ENCODE measurements around the gene NEURL3.

NEURL3 gene

GRCh38 chr2:96528700-96529375 lies 23.7 kb upstream of the NEURL3 start:
- TF ChIP-seq CTCF (IDR thresholded peaks at IDR 0.05): no peak
- DNase-seq: peak; percentile 62 to 87
- H3K4me3 ChIP-seq: peak overlapping the region; percentile 60 to 63

GRCh38 chr2:96528006-96528699 lies 23.0 kb upstream of the NEURL3 start:
- peak overlapping the region; percentile 89 to 97 for H3K27ac ChIP-seq
- DNase-seq: peak; percentile 88 to 91
- H3K36me3 ChIP-seq: no peaks in the 10 kb centered on the region
- H3K4me1 ChIP-seq: peaks cover 8 to 59% (median 53%) of the 10 kb centered on the region in 4 donors
- H3K4me3 ChIP-seq: peak overlapping the region; percentile 60 to 63
- intact Hi-C loops (cut with DNase I; ENCODE audit: low total_unique reads): loop anchor here (10.0 kb wide), 1 partner anchor 323 kb away; the partner anchor contains the start of gene STARD7
- no peak for TF ChIP-seq CTCF (IDR thresholded peaks at IDR 0.05)
- no peaks in the 10 kb centered on the region for H3K9me3 ChIP-seq
- no peaks in the 10 kb centered on the region for H3K27me3 ChIP-seq

More at GRCh38 chr2:96528700-96529375, 23.7 kb upstream of the NEURL3 start:
- intact Hi-C loops (cut with DNase I; ENCODE audit: low total_unique reads): loop anchor here (10.0 kb wide), 1 partner anchor 324 kb away; the partner anchor contains the start of gene STARD7
- H3K27ac ChIP-seq: peak overlapping the region; percentile 89 to 97
- no peaks in the 10 kb centered on the region for H3K36me3 ChIP-seq
- H3K4me1 ChIP-seq: peaks cover 10 to 64% (median 58%) of the 10 kb centered on the region in 4 donors
- no peaks in the 10 kb centered on the region for H3K27me3 ChIP-seq
- no peaks in the 10 kb centered on the region for H3K9me3 ChIP-seq

GRCh38 chr2:96527286-96528005 lies 22.3 kb upstream of the NEURL3 start:
- TF ChIP-seq CTCF (IDR thresholded peaks at IDR 0.05): peak in 1 of 2 experiments; percentile 45
- Histone ChIP-seq H3K36me3 (no peaks in the 10 kb centered on the region), H3K4me1 (peaks cover under 1 to 52% (median 46%) of the 10 kb centered on the region in 4 donors), H3K27me3 (no peaks in the 10 kb centered on the region), H3K9me3 (no peaks in the 10 kb centered on the region), H3K27ac (peak overlapping the region; percentile 89 to 97), H3K4me3 (peak overlapping the region; percentile 60 to 63)
- DNase-seq: no peak
- intact Hi-C loops (cut with DNase I; ENCODE audit: low total_unique reads): loop anchor here (10.0 kb wide), 1 partner anchor 323 kb away; the partner anchor contains the start of gene STARD7

GRCh38 chr2:96526615-96527285 lies 21.6 kb upstream of the NEURL3 start:
- intact Hi-C loops (cut with DNase I; ENCODE audit: low total_unique reads): loop anchor here (10.0 kb wide), 1 partner anchor 322 kb away; the partner anchor contains the start of gene STARD7

More at GRCh38 chr2:96526615-96527285, 21.6 kb upstream of the NEURL3 start:
- H3K4me3 ChIP-seq: peak overlapping the region; percentile 60 to 63
- no peaks in the 10 kb centered on the region for H3K27me3 ChIP-seq
- H3K27ac ChIP-seq: peak overlapping the region; percentile 89 to 97
- no peaks in the 10 kb centered on the region for H3K9me3 ChIP-seq
- H3K4me1 ChIP-seq: peaks cover 0 to 47% (median 41%) of the 10 kb centered on the region in 4 donors
- DNase-seq: peak in 1 of 2 donors; percentile 66
- no peak for TF ChIP-seq CTCF (IDR thresholded peaks at IDR 0.05)
- no peaks in the 10 kb centered on the region for H3K36me3 ChIP-seq

Measured in tibial artery (tissue), 4 donors.